ENCODE measurements around the gene UGT2B10. TPM values are rescaled to one million over a fixed set of nuclear protein-coding genes. Genes with fewer than 3 reads are reported as not detected.

UGT2B10 gene
- total RNA-seq (2022; extraction: Qiagen RNA extraction; ENCODE audit: low read depth) = 0.10 TPM in 1 of 5 replicates, not detected in the others

GRCh38 chr4:68815617-68816409, at the start of gene UGT2B10:
TSS of gene UGT2B10 (plus strand) at chr4:68815994. CDS start at chr4:68816020, 26 bp downstream.

Other genes with a start within 250 kb of the UGT2B10 start
- gene UGT2B17, start 239.7 kb upstream of the UGT2B10 start, total RNA-seq (2022; extraction: Qiagen RNA extraction; ENCODE audit: low read depth) = not detected in 5 replicates
- 0.06 to 0.11 TPM (median 0.08 TPM) in 4 of 5 replicates, not detected in the other for gene UGT2B15, start 145.3 kb upstream of the UGT2B10 start, total RNA-seq (2022; extraction: Qiagen RNA extraction; ENCODE audit: low read depth)
- 0.06 to 0.22 TPM (median 0.08 TPM) in 5 replicates for gene UGT2A3, start 135.8 kb downstream of the UGT2B10 start, total RNA-seq (2022; extraction: Qiagen RNA extraction; ENCODE audit: low read depth)